ACHN (cell line): ENCODE measurements around the gene NOP16.

ENCODE experiments used
- DNase-seq: peaks from one replicate; pipeline ENCODE4 v3.0.0-alpha.2; 2015
- in situ Hi-C: cut with HindIII; loops from 2 replicates; pipeline ENCODE4 v1.10.0; 2017; ENCODE audit warnings: low sequenced_read_pairs, low pct_ligation_motif_present, low pct_unique_long_range_greater_than_20kb

Gene NOP16

DNA sequence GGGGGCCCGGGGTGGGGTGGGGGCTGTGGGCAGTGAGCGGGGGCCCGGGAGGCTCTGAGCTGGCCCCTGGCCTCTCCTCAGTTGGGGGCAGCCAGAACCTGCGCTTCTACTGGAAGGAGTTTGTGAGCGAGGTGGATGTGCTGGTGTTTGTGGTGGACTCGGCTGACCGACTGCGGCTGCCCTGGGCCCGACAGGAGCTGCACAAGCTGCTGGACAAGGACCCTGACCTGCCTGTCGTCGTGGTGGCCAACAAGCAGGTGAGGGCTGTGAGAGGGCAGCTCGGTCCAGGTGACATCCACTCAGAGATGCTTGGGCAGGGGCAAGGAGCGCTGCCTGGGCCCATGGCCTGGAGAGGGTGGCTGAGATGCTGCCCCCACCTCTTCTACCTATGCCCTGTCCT is 19.7 kb downstream of the NOP16 start:
- in situ Hi-C loops: no loop called here

DNA sequence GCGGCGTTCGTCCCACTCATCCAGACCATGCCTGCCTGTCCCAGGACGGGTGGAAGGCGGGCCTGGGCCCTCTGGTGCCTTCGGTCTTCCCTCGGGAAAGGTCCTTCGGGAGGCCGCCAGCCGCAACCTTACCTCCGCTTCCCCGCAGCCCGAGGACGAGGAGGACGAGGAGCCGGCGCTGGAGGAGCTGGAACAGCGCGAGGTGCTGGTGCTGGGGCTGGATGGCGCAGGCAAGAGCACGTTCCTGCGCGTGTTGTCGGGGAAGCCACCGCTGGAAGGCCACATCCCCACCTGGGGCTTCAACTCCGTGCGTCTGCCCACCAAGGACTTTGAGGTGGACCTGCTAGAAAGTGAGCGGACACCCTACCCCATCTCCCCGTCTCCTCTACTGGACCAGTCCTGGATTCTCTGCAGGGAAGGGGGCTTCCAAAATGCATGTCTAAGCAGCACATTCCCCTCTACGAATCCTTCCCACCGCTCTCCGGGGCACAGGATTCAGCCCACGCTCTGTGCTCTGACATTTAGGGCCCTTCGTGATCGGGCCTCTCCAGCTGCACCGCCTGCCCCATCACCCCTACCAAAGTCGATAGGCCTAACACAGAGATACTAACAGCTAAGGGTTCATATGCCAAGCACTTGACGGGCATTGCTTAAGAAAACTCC is 22.0 kb downstream of the NOP16 start:
- in situ Hi-C loops: no loop called here

More for the DNA sequence above, 19.7 kb downstream of the NOP16 start:
- DNase-seq: no peak

DNA sequence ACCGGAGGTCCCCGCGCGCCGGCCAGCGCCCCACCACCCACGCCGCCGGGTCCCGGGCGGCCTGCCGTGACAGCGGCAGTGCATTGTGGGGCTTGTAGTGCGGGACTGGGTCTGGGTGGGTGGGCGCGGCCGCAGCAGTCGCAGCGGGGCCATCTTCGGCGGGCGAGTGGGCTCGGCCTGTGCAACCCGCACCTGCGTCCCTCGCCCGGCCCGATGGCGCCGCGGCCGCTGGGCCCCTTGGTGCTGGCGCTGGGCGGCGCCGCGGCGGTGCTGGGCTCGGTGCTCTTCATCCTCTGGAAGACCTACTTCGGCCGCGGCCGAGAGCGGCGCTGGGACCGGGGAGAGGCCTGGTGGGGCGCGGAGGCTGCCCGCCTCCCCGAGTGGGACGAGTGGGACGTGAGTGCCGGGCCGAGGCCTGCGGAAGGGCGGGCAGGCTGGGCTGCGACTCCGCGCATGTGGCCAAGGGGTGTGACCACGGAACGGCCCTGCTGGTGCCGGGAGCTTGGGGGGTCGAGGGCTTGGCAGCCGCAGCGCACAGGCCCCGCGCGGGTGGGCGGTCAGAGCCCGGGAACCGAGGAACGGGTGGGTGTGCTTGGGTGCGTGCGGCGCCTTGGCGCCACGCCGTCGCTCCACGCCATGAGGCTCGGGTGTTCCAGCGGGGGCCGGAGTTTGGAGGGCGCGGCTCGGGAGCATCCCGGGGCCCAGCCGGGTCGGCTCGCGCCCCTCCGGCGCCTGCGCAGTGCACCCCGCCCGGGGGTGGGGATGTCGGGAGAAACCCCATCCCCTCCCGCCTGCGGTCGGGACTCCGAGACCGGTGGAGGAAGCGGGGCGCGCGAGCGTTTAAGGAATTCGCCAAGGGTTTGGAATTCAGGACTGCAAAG is 22.8 kb downstream of the NOP16 start, which contains the start of gene ARL10:
TSS of gene ARL10 (plus strand) at position 137 of the 881 bp plus-strand sequence. CDS start at position 214, 77 bp downstream.
- peak; percentile 12 for DNase-seq
- in situ Hi-C loops: no loop called here

More for the DNA sequence above, 22.0 kb downstream of the NOP16 start:
- DNase-seq: no peak

DNA sequence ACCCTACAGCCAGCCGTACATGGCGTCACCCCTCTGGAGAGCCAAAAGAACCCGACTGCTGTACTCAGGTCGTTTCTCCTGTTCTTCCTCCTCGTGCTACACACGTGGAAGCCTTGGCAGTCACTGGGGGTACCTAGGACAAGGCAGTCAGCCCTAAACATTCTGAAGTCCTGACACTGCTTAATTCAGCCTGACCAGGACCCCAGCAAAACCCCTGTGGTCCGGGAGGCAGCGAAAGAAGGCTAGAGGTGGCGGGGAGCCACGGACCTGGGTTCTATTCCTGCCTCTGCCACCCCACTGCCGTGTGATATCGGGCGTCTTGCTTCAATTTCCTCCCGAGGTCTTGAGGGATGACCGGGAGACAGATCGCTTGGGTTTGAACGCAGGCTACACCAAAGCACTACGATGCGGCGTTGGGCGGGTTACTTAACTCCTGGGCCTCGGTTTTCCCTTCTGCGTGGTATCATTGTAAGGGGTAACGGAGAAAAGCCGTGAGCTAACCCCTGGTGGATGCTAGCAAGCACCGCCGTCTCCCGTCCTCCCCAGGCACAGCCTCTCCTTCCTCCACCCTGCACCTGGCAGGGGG is 23.5 kb downstream of the NOP16 start:
- in situ Hi-C loops: no loop called here
- DNase-seq: no peak

DNA sequence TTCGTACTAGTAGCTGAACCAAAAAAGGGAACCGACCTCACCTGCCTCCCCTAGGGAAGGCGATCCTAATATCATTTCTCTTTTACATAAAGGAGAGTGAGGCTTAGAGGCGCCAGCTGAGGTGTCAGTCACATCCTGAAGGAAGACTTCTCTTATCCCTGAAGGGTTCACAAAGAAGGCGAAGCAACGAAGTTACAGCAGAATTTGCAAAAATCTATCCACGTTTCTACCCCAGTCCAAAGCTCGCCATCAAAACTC is 26.2 kb downstream of the NOP16 start:
- in situ Hi-C loops: no loop called here
- no peak for DNase-seq

DNA sequence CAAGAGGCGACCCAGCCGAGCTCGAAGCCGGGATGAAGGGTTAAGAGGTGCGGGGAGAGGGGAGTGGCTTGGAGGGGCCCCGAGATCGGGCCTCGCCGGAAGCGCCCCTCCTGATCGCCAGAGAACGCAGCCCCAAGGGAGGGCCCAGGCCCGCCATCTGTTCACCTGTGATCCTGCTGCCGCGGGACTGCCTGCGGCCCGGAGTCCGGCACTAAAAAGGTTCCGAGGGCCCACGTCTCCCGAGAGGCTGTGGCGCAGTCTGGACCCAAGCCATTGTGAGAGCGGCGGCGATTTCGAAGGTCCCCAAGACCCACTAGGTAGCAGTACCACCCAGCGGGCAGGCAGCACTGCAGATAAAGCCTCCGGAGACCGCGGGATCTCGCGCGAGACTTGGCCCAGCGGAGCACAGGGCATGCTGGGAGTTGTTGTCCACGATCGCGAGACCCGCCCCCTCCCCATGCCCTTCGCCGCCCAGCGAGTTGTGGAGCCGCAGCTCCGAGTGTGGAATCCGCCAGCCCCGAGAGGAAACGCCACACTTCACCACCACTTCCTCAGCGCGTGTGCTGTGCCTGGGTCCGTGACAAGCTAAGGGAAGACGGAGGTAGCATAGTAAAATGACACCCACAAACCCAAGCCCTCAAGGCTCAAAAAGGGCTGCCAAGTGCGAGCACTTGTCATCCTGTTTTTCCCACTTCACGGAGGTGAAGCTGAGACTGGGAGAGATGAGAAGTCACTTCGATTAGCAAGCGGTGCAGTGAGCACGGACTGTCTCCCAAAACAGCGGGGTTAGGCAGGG is 26.8 kb downstream of the NOP16 start, which contains the start of gene KIAA1191:
TSS of gene KIAA1191 (minus strand) at position 328 of the 796 bp plus-strand sequence. CDS start 2,256 bp downstream, outside the sequence.
- DNase-seq: peak; percentile 88
- in situ Hi-C loops: no loop called here

DNA sequence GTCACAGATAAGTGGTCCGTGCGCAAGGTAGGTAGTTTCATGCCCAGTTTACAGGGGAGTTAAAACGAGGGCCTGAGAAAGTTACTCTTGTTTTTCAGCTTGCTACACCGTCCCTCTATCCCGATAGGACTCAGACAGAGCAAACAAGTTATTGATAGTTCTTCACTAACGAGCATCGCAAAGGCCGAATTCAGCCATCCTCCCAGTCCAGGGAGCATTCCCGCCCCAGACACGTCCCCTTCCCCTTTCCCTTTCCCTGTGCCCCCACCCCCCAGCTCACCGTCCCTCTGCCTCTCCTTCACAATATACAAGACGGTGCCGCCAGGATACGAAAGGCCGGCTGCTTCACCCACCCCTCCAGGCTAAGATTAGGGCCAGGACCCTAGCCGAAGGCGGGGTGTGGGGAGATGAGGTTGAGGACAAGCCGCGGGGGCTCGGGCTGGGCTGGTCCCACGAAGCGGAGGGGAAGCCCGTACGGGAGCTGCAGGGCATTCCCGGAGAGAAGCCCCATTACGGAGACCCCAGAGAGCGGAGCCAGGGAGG is 27.4 kb downstream of the NOP16 start:
- DNase-seq: peak; percentile 6
- in situ Hi-C loops: no loop called here

DNA sequence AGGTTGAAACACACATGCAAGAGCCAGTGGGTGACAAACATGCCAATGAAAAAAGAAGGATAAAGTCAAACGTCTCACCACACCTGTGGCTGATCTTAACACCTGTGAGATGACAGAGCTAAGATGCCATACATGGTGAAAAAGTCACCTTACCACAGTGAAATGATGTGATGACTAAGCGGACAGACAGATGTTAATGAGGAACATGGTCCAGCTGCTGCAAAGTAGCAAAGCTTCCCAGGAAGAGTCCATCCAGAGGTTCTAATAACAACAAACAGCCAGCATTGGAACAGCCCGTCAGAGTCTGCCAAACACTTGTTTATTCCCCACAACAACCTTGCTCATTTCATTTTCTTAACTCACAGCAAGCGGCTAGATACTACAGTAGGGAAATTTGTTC is 28.7 kb downstream of the NOP16 start:
- DNase-seq: no peak
- in situ Hi-C loops: no loop called here

DNA sequence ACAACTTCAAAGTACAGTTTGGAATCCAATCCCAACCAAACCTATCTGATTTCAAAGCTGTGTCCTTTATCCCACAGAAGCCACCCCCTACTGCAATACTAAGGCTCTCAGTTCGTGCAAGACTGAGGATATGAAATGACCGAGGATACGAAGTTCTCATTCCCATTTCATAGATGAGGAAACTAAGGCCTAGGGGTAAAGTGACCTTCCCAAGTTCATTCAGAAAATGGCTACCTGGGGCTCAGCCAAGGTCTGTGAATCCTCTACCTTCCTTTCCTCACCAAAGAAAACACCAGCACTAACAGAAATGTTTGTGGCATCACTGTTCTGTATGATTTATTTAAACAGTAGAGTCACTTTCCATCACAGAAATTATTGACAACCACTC is 32.2 kb downstream of the NOP16 start:
- in situ Hi-C loops: no loop called here
- DNase-seq: no peak

DNA sequence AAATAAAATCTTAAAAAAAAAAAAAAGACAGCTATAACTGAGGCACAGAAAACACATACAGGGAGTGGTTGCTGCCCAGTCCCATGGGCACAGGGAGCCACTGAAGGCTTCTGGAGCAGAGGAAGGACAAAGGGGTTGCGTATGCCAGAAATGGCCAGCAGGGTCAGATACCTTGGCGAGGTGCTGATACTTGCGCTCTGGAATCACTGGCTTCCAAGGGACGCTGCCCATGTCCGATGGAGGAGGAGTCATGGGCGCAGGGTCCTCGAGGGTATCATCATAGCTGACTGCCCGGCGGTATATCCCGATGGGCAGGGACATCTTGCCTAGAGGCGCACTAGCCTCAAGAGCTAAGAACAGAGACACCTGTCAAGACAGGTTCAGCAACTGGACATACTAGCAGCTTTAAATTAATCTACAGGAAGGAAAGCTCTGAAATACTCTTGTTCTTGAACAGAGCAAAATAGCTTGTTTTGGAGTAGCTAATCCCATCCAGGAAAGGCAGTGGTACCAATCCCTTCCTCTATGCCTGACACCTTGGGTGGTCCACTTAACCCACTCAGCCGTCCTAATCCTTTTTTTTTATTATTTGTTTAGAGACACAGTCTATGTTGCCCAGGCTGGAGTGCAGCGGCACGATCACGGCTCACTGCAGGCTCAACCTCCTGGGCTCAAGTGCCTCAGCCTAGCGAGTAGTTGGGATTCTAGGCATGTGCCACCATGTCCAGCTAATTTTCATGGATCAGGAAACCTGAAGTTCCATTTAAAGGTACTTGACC is 32.8 kb downstream of the NOP16 start:
- DNase-seq: no peak
- in situ Hi-C loops: no loop called here

DNA sequence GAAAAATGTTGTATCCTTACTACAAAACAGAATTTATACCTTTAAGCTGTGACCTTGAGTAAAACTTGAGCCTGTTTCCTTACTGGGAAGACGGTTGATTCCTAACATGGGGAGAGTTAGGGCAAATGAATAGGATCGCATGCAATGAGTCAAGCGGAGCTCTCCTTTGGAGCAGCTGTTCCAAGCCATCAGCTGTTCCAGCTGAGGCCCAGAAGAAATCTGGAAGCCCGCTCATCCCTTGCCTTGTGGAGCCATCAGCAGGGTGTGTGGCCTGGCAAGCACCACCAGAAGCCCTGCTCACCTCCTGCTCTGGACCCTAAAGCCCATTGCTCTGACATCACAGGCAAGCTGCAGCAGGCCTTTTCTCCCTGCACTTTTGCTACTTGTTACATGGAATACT is 34.9 kb downstream of the NOP16 start:
- no peak for DNase-seq

DNA sequence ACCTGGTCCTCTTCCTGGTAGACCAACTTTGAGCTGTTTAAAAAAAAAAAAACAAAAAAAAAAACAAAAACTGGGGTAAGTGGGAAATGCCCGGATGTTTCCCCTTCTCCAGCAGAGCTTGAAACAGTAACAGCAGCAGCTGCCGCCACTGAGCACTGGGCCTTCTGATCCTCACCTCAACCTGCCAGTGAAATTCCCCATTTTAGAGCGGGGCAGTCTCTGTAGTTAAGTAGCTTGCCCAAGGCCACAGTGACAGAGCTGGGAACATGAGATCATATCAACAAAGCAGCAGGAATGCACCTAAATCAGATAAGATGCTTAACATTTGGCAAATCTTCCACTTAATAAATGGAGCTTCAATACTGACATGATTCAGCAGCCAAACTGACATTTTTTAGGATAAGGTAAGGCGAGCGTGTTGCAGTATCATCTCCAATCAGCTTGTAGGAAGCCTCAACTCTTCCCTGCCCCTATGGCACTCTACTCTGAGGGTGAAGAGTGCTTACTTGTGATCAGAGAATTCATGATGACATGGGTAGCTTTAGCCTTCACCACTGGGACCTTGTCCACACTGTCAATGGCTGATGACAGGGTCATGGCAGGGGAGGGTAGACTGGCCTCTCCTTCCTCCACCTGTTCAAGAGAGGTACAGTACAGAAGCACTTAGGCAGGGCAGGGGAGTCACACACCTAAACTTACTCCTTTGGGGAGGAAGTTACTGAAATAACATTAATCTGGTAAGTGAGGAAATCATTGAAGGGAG is 36.1 kb downstream of the NOP16 start:
- in situ Hi-C loops: no loop called here
- no peak for DNase-seq

More for the DNA sequence above, 34.9 kb downstream of the NOP16 start:
- in situ Hi-C loops: no loop called here

DNA sequence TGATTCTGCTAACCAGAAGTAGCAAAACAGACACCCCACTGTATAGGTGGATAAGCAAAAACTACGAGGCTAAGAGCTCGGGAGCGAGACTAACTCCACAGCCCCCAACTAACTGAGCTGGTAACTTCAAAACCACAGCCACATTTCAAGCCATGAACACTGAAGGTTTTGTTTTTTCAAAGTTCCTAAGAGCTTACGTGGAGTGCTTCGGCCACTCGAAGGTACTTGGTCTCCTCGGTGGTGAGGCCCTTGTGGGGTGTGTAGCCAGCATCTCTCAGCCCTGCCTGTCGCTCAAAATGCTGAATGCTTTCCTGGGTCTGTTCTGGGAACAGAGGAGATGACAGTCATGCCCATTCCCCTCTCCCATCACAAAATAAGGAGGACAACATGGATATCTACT is 38.0 kb downstream of the NOP16 start:
- in situ Hi-C loops: no loop called here
- DNase-seq: no peak

DNA sequence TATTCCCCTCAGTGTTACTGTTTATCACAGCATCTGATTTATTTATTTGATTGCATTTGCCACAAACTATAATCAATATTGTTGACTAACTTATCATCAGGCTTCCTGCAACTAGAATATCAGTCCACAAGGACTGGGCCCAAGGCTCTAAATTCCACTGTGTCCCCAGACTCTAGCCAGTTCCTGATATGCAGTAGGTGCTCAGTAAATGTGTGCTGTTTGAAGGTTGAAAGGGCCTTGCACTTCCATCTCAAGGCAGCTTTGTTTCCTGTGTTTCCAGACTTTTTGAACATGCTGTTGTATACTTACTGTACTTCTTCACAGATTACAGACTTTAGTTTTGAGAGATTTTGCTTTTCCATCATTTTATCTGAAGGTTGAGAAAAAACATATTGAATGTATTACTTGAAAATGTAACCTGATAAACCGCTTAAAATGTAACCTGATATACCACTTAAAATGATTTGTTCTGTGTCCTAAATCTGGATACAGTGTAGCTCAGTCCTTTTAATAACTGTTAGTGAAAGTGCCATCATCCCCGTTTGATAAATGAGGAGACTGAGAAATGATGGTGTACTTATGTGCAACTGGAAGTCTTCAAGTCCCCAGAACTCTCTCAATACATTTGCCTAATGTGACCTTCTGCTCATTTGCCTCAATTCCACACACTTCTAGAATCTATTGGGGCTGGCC is 45.5 kb downstream of the NOP16 start:
- in situ Hi-C loops: no loop called here
- no peak for DNase-seq

DNA sequence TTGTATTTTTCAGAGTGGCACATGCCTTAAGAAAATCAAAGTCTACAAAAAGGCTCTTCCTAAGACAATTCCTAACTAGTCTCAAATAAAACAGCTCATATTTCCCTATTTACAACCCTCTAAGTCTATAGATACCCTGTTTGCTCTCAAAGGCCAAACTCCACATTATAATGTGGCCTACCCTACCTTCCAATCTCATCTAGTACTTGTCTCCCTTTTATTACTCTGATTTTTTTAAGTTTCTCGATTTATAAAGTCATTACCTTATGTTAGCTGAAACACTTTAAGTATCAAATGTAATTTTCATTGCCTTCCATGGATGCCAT is 46.3 kb downstream of the NOP16 start:
- in situ Hi-C loops: no loop called here
- no peak for DNase-seq

DNA sequence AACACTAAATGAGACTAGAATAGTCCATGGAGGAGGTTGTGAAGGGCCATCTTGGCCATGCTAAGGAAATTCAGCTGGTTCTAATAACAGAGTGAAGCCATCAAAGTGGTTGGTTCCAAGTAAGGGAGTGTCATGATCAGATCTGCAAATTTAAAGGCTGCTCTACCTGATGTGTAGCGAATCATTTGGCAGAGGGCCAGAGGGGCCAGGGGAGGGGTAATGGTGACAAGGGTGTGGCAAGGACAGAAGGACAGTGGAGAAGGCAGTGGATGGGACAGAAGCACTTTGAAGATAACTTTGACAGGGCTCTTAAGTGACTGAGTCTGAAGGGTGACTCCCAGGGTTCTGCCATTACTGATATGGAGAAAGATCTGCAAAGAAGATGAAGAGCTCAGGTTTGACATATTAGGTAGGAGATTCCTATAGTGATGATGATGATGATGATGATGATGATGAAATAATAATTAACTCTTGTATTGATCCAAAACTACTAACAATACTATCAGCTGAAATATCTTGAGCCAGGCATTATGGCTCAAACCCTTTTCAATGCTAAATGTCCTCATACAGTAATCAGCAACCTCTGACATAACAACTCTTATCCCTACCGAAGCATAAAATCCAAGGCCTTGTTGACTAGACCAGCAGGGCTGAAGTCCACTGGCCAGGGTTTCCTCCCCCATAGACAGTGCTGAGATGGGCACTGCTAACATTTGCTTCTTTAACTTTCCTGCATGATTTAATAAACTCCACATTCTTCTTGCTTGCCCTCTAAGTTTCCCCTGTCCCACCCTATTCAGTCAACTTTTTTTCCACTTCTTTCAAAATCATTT is 46.9 kb downstream of the NOP16 start:
- DNase-seq: no peak
- in situ Hi-C loops: no loop called here
